HepG2 (cell line): ENCODE measurements around the gene LRRFIP2. TPM values are rescaled to one million over a fixed set of nuclear protein-coding genes. Genes with fewer than 3 reads are reported as not detected.

Experiments
- ATAC-seq: fragments of 200-7000 bp; cut with Tn5 transposase; 3 replicates; pipeline ENCODE4 v1.9.1; 2020; ENCODE audit warnings: mild to moderate bottlenecking, moderate library complexity
- BruUV-seq: library from RNA; stranded (reverse); fragments of 400-500 nt; replicated peaks from 2 replicates; lab custom pipeline; 2021; lab: Mats Ljungman, UMichigan
- CTCF ChIA-PET: fragments of 300-600 bp; formaldehyde crosslinking; extraction: SDS; loops from one replicate; lab custom pipeline; 2021; ENCODE audit warnings: low total read pairs, inconsistent platforms, low intra/inter-chr PET ratio; lab: Yijun Ruan, JAX
- POLR2A ChIA-PET: fragments of 350-600 bp; sonication (Branson Sonifier 250); formaldehyde crosslinking; loops from one replicate; lab custom pipeline; 2020; ENCODE audit warnings: antibody characterized with exemption, inconsistent platforms; lab: Yijun Ruan, JAX
- DNase-seq: peaks from one replicate; pipeline ENCODE4 v3.0.0-alpha.2; 2015; ENCODE audit warnings: low spot score
- FAIRE-seq: peaks from 3 replicates; lab custom pipeline; 2011; peaks lifted over from hg19 to GRCh38; lab: Jason Lieb, UNC
- H2AFZ ChIP-seq: one replicate; pipeline ENCODE4 v1.6.1; 2011; ENCODE audit warnings: low read length, inconsistent platforms
- H3K27ac ChIP-seq: fragments of 300-600 bp; 3 replicates; pipeline ENCODE4 v1.8.0; 2011; ENCODE audit warnings: mixed run types, mild to moderate bottlenecking, mixed read lengths, low read length, inconsistent platforms; ENCODE audit not compliant: insufficient read depth; ENCODE audit errors: extremely low read length
- H3K27me3 ChIP-seq, 2 experiments: fragments of 200-600 bp in 1 of 2; 2 replicates in 1 of 2; 3 replicates in 1 of 2; pipeline versions ENCODE4 v1.6.0 to v1.8.0; 2011; ENCODE audit warnings: low read length in 2 of 2, mild to moderate bottlenecking in 2 of 2, moderate library complexity in 2 of 2, inconsistent platforms in 1 of 2; ENCODE audit not compliant: insufficient read depth in 2 of 2, control insufficient read depth in 1 of 2
- H3K36me3 ChIP-seq, 2 experiments: fragments of 200-600 bp in 1 of 2; replicated peaks in 1 of 2; 2 replicates in 1 of 2; 3 replicates in 1 of 2; pipeline versions ENCODE4 v1.5.1 to v1.8.0; 2011; ENCODE audit warnings: low read length in 2 of 2, inconsistent platforms in 1 of 2; ENCODE audit not compliant: insufficient read depth in 2 of 2, control insufficient read depth in 1 of 2
- H3K4me1 ChIP-seq: 2 replicates; pipeline ENCODE4 v1.5.1; 2012; ENCODE audit warnings: low read length, inconsistent platforms; ENCODE audit not compliant: insufficient read depth
- H3K4me2 ChIP-seq: 2 replicates; pipeline ENCODE4 v1.6.0; 2011; ENCODE audit warnings: low read depth, low read length, inconsistent platforms
- H3K4me3 ChIP-seq, 3 experiments: fragments of 200-600 bp in 1 of 3; sonication (generic), shearing (Covaris generic) in 1 of 3; replicated peaks in 1 of 3; 2 replicates each; pipeline ENCODE4 v1.5.1; 2011 to 2016; ENCODE audit warnings: low read length in 3 of 3, inconsistent platforms in 2 of 3, low read depth in 2 of 3, mild to moderate bottlenecking in 2 of 3, control low read depth in 1 of 3, mixed read lengths in 1 of 3; ENCODE audit not compliant: insufficient read depth in 1 of 3
- H3K79me2 ChIP-seq: one replicate; pipeline ENCODE4 v1.6.1; 2011; ENCODE audit warnings: low read length, inconsistent platforms; ENCODE audit not compliant: insufficient read depth
- H3K9ac ChIP-seq: 2 replicates; pipeline ENCODE4 v1.6.0; 2011; ENCODE audit warnings: mild to moderate bottlenecking, low read depth, low read length, inconsistent platforms; ENCODE audit not compliant: insufficient read depth
- H3K9me3 ChIP-seq: 2 replicates; pipeline ENCODE4 v1.5.1; 2012; ENCODE audit warnings: mild to moderate bottlenecking, low read length
- H4K20me1 ChIP-seq: 2 replicates; pipeline ENCODE4 v1.6.0; 2011; ENCODE audit warnings: inconsistent platforms, mild to moderate bottlenecking, low read length, moderate library complexity; ENCODE audit not compliant: insufficient read depth
- ATAD3A ChIP-seq: sonication (generic); formaldehyde crosslinking; IDR thresholded peaks from 2 replicates; pipeline ENCODE4 v1.4.0; 2020; ENCODE audit warnings: missing genetic modification reagents
- HOXA3 ChIP-seq: sonication (generic); formaldehyde crosslinking; IDR thresholded peaks from 2 replicates; pipeline ENCODE4 v1.5.0; 2020; ENCODE audit warnings: missing genetic modification reagents
- HOXA5 ChIP-seq: sonication (generic); formaldehyde crosslinking; IDR thresholded peaks from 2 replicates; pipeline ENCODE4 v1.4.0; 2020; ENCODE audit warnings: missing genetic modification reagents
- NR2C2 ChIP-seq: sonication (generic); formaldehyde crosslinking; IDR thresholded peaks from 2 replicates; pipeline ENCODE4 v1.4.0; 2020; ENCODE audit warnings: missing genetic modification reagents, mild to moderate bottlenecking, moderate library complexity, borderline replicate concordance
- PITX1 ChIP-seq: sonication (generic); formaldehyde crosslinking; IDR thresholded peaks from 2 replicates; pipeline ENCODE4 v1.5.1; 2020; ENCODE audit warnings: mild to moderate bottlenecking, missing genetic modification reagents
- POLR2A ChIP-seq, 2 experiments: IDR thresholded peaks; 2 replicates each; pipeline ENCODE4 v1.6.1; 2011; ENCODE audit warnings: low read depth in 2 of 2, low read length in 2 of 2, mild to moderate bottlenecking in 1 of 2, moderate library complexity in 1 of 2; ENCODE audit not compliant: insufficient read depth in 1 of 2
- RBM22 ChIP-seq: fragments of 200-400 bp; formaldehyde crosslinking; optimal IDR thresholded peaks from 2 replicates; pipeline ENCODE3; 2017; ENCODE audit warnings: mild to moderate bottlenecking, low read length, moderate library complexity
- SNRNP70 ChIP-seq: fragments of 200-400 bp; formaldehyde crosslinking; IDR thresholded peaks from 2 replicates; pipeline ENCODE4 v1.6.1; 2017; ENCODE audit warnings: mild to moderate bottlenecking, low read depth, low read length, moderate library complexity
- SP1 ChIP-seq, 2 experiments: fragments of 450-650 bp in 1 of 2; sonication (generic) in 1 of 2; formaldehyde crosslinking in 1 of 2; IDR thresholded peaks; 2 replicates each; pipeline versions ENCODE4 v1.4.0 to v1.6.1; 2016 to 2020; ENCODE audit warnings: missing genetic modification reagents in 1 of 2
- ZC3H4 ChIP-seq: sonication (generic); formaldehyde crosslinking; IDR thresholded peaks from 2 replicates; pipeline ENCODE4 v1.4.0; 2020; ENCODE audit warnings: missing genetic modification reagents, borderline replicate concordance
- ZFP37 ChIP-seq: sonication (generic); formaldehyde crosslinking; IDR thresholded peaks from 2 replicates; pipeline ENCODE4 v1.4.0; 2020; ENCODE audit warnings: missing genetic modification reagents, borderline replicate concordance
- ZFP62 ChIP-seq: sonication (generic); formaldehyde crosslinking; IDR thresholded peaks from 2 replicates; pipeline ENCODE4 v1.4.0; 2020; ENCODE audit warnings: missing genetic modification reagents
- ZNF367 ChIP-seq: sonication (generic); formaldehyde crosslinking; IDR thresholded peaks from 2 replicates; pipeline ENCODE4 v1.4.0; 2020; ENCODE audit warnings: missing genetic modification reagents, borderline replicate concordance
- ZNF790 ChIP-seq: sonication (generic); formaldehyde crosslinking; IDR thresholded peaks from 2 replicates; pipeline ENCODE4 v1.8.0; 2022; ENCODE audit warnings: missing genetic modification reagents, mild to moderate bottlenecking, borderline replicate concordance
- ZNF839 ChIP-seq: sonication (generic); formaldehyde crosslinking; IDR thresholded peaks from 2 replicates; pipeline ENCODE4 v1.4.0; 2020; ENCODE audit warnings: missing genetic modification reagents, mild to moderate bottlenecking, borderline replicate concordance
- WGBS: methylation state at CpG from one replicate; pipeline ENCODE4 v1.1.6; 2017; ENCODE audit warnings: low lambda C conversion rate; 5-methylcytosine and 5-hydroxymethylcytosine counted together
- in situ Hi-C: cut with HindIII; loops from 2 replicates; pipeline ENCODE4 v1.10.0; 2017; ENCODE audit warnings: low pct_unique_long_range_greater_than_20kb; ENCODE audit not compliant: extremely low pct_ligation_motif_present
- intact Hi-C: fragments of 100-400 bp; cut with micrococcal nuclease; formaldehyde crosslinking; loops from one replicate; pipeline ENCODE4 v1.10.0; 2022; ENCODE audit not compliant: unreplicated experiment
- polyA plus RNA-seq, 8 experiments: library from polyadenylated mRNA; depleted of rRNA in 3 of 8; stranded (reverse) in 7 of 8; unstranded in 1 of 8; fragments of >200 nt; fragmentation: Illumina TruSeq in 4 of 8; extraction: Trizol in 4 of 8; gene quantifications; 2 replicates each; pipeline versions ENCODE4 v1.2.1 to v1.2.3, GENCODE V29; 2011 to 2016; ENCODE audit warnings: low read depth in 4 of 8, missing spikeins in 1 of 8, mixed read lengths in 1 of 8; ENCODE audit not compliant: insufficient read depth in 1 of 8
- total RNA-seq, 5 experiments: library from RNA; depleted of rRNA; stranded (reverse); fragments of >200 nt; fragmentation: Illumina TruSeq; extraction: Trizol; gene quantifications; 2 replicates each; pipeline ENCODE4 v1.2.3, GENCODE V29; 2016; ENCODE audit warnings: low read depth in 1 of 5
- TF ChIP-seq, protein P1 (sequence below): sonication (generic); formaldehyde crosslinking; IDR thresholded peaks from 2 replicates; pipeline ENCODE4 v1.8.0; 2022; ENCODE audit warnings: mild to moderate bottlenecking, missing genetic modification reagents, moderate library complexity
- TF ChIP-seq, protein P2 (sequence below): IDR thresholded peaks from 2 replicates; pipeline ENCODE4 v1.6.1; 2016; ENCODE audit warnings: mild to moderate bottlenecking
- TF ChIP-seq, protein P3 (sequence below): sonication (generic); formaldehyde crosslinking; IDR thresholded peaks from 2 replicates; pipeline ENCODE4 v1.8.1; 2023; ENCODE audit warnings: missing genetic modification reagents, mild to moderate bottlenecking, borderline replicate concordance

Gene LRRFIP2
- total and polyA plus RNA-seq, 2 of the 13 experiments (the other 11 are each of a cell fraction or from before 2014, with no cell fraction given) = 13.5 to 32.2 TPM

DNA sequence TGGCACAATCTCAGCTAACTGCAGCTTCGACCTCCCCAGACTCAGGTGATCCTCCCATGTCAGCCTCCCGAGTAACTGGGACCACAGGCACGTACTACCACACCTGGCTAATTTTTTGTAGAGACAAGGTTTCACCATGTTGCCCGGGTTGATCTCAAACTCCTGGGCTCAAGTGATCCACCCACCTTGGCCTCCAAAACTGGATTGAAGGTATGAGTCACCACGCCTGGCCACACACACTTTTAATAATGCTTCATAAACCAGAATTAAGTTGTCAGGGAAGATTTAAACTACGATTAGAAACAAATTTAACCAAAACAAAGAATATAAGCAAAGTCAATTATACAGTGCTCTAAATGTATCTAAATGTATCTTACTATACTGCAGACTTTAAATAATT, 87.5 kb downstream of the LRRFIP2 start:
- ChIA-PET POLR2A (no interaction called here), CTCF (no interaction called here)
- Histone ChIP-seq H3K27ac (no peak overlapping the region), H3K4me1 (peaks cover 12% of the 10 kb centered on the region), H4K20me1 (no peaks in the 10 kb centered on the region), H3K36me3 (peaks cover 0 to 23% of the 10 kb centered on the region in 2 experiments; a peak in 2 of 5 replicates), H3K9me3 (no peaks in the 10 kb centered on the region), H3K4me2 (no peak overlapping the region), H3K27me3 (no peaks in the 10 kb centered on the region), H3K9ac (no peak overlapping the region), H3K4me3 (no peak overlapping the region), H2AFZ (no peak overlapping the region), H3K79me2 (no peaks in the 10 kb centered on the region)
- intact Hi-C loops = no loop called here
- no peak for TF ChIP-seq HOXA5
- TF ChIP-seq, protein P1, sequence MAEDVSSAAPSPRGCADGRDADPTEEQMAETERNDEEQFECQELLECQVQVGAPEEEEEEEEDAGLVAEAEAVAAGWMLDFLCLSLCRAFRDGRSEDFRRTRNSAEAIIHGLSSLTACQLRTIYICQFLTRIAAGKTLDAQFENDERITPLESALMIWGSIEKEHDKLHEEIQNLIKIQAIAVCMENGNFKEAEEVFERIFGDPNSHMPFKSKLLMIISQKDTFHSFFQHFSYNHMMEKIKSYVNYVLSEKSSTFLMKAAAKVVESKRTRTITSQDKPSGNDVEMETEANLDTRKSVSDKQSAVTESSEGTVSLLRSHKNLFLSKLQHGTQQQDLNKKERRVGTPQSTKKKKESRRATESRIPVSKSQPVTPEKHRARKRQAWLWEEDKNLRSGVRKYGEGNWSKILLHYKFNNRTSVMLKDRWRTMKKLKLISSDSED = no peak
- TF ChIP-seq RBM22 = no peak
- no peak for TF ChIP-seq NR2C2 (CRISPR knock-in tag)
- TF ChIP-seq ZNF367 (CRISPR knock-in tag) = no peak
- TF ChIP-seq SNRNP70 = no peak
- TF ChIP-seq ZFP62 (CRISPR knock-in tag) = no peak
- no peak for TF ChIP-seq PITX1 (CRISPR knock-in tag)
- TF ChIP-seq ZNF790 = no peak
- TF ChIP-seq, protein P2, sequence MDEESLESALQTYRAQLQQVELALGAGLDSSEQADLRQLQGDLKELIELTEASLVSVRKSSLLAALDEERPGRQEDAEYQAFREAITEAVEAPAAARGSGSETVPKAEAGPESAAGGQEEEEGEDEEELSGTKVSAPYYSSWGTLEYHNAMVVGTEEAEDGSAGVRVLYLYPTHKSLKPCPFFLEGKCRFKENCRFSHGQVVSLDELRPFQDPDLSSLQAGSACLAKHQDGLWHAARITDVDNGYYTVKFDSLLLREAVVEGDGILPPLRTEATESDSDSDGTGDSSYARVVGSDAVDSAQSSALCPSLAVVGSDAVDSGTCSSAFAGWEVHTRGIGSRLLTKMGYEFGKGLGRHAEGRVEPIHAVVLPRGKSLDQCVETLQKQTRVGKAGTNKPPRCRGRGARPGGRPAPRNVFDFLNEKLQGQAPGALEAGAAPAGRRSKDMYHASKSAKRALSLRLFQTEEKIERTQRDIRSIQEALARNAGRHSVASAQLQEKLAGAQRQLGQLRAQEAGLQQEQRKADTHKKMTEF = no peak
- TF ChIP-seq HOXA3 = no peak
- no peak for TF ChIP-seq ZNF839 (CRISPR knock-in tag)
- TF ChIP-seq ATAD3A (CRISPR knock-in tag) = no peak
- TF ChIP-seq POLR2A (IDR thresholded peaks at IDR 0.05; ENCODE audit: insufficient read depth in 1 of 2, low read depth in 2 of 2, low read length in 2 of 2) = no peak
- TF ChIP-seq, protein P3, sequence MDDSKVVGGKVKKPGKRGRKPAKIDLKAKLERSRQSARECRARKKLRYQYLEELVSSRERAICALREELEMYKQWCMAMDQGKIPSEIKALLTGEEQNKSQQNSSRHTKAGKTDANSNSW (CRISPR knock-in tag) = no peak
- TF ChIP-seq SP1 (IDR thresholded peaks at IDR 0.05) = no peak
- TF ChIP-seq SP1 (CRISPR knock-in tag; IDR thresholded peaks at IDR 0.05) = no peak
- no peak for TF ChIP-seq ZFP37
- no peak for TF ChIP-seq ZC3H4
- WGBS = 98% methylated on average over 6 of the region's 6 CpGs
- FAIRE-seq (no peak), DNase-seq (no peak), ATAC-seq (no peak)
- in situ Hi-C loops = no loop called here
- no TSS peak for BruUV-seq
